ENCODE data around the gene ZC3H12A.
A peak's percentile ranks its signal among the peaks of the same experiment; 100 is the strongest.

The ZC3H12A gene

DNA sequence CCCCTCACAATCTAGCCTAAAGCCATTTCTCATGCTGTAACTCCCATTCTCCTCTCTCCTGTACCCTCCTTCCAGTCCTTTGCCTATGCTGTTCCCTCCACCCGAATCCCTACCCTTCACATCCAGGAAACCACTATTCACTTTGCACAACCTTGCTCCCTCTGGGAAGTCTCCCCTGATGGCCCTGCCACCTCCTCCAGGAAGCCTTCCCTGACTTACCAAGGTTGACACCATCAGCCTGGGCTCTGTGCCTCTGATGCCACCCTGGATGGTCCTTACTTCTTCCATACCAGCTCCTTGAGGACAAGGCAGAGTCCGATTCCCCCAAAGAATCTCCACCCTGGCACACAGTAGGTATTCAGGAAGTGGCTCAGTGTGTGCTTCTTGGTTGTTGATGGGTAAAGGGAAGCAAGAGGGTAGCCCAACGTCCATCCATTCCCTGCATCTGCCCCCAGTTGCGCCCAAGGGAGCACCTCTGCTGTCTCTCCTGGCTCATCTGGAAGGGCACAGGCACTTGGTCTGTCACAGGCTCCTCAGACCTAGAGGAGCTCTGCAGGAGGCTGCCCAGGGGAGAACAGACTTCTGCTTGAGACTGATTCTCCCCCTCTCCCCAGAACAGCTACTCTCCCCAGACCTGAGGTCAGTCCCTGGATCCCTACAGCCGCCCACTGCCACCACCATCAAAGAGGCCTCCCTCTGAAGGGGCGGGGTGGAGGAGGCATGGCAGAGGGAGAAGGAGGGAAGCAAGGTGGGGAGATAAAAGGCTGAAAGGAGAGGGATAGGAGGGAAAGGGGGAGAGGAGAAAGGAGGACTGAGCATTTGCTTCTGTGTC is 36.1 kb upstream of the ZC3H12A start (continued):
- no peak for TF ChIP-seq CTCF (tag by site-specific recombination; IDR thresholded peaks at IDR 0.05)
- TF ChIP-seq, protein P1, sequence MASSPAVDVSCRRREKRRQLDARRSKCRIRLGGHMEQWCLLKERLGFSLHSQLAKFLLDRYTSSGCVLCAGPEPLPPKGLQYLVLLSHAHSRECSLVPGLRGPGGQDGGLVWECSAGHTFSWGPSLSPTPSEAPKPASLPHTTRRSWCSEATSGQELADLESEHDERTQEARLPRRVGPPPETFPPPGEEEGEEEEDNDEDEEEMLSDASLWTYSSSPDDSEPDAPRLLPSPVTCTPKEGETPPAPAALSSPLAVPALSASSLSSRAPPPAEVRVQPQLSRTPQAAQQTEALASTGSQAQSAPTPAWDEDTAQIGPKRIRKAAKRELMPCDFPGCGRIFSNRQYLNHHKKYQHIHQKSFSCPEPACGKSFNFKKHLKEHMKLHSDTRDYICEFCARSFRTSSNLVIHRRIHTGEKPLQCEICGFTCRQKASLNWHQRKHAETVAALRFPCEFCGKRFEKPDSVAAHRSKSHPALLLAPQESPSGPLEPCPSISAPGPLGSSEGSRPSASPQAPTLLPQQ (tag by site-specific recombination; IDR thresholded peaks at IDR 0.05), result no peak
- no peak for TF ChIP-seq WT1 (tag by site-specific recombination; IDR thresholded peaks at IDR 0.05)
- TF ChIP-seq HOXD13 (CRISPR knock-in tag; IDR thresholded peaks at IDR 0.05; ENCODE audit: borderline replicate concordance), result no peak
- TF ChIP-seq ZNF549 (tag by site-specific recombination; IDR thresholded peaks at IDR 0.05), result no peak
- TF ChIP-seq ZFHX2 (tag by site-specific recombination; conservative IDR thresholded peaks at IDR 0.05), result peak; percentile 88
- TF ChIP-seq ZNF302 (tag by site-specific recombination; IDR thresholded peaks at IDR 0.05; ENCODE audit: low read depth), result no peak
- no peak for TF ChIP-seq ZNF747 (tag by site-specific recombination; IDR thresholded peaks at IDR 0.05)
- TF ChIP-seq ZFP37 (tag by site-specific recombination; IDR thresholded peaks at IDR 0.05), result no peak
- TF ChIP-seq PRDM1 (tag by site-specific recombination; IDR thresholded peaks at IDR 0.05), result peak; percentile 69; the same call in 1 of the 2 replicates
- TF ChIP-seq ZFP69B (tag by site-specific recombination; IDR thresholded peaks at IDR 0.05), result no peak
- no peak for TF ChIP-seq ZNF658 (tag by site-specific recombination; IDR thresholded peaks at IDR 0.05)
- TF ChIP-seq GLI2 (tag by site-specific recombination; IDR thresholded peaks at IDR 0.05; ENCODE audit: borderline replicate concordance, low read depth), result no peak
- peak; percentile 82 for TF ChIP-seq EGR2 (tag by site-specific recombination; IDR thresholded peaks at IDR 0.05; ENCODE audit: low read depth)

DNA sequence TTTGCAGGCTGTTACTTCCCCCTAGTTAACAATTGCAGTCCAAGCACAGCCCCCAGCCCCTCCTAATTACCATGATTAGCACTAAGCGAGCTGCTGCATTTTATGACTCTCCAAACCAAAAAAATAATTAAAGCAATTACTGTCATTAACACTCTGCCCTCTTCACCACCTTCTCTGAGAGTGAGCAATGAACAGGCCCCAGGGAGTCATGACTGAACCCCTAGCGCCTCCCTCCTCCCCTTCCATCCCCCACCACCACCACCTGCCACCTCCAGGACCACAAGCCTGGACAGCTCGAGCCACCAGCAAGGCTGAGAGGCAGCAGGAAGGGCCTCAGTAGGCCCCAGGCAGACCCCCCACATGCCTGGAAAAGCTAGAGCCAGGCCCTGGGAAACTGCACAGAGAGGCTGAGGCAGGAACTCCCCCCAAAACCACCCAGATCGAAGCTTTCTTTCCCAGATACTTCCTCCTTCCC is 35.5 kb upstream of the ZC3H12A start:
- POLR2A ChIA-PET, result no interaction called here
- H3K9me3 ChIP-seq (ENCODE audit: control insufficient read depth, insufficient read depth, low read depth, low read length), result no peaks in the 10 kb centered on the region
- TF ChIP-seq MZF1 (tag by site-specific recombination; IDR thresholded peaks at IDR 0.05; ENCODE audit: borderline replicate concordance), result no peak
- TF ChIP-seq FEZF1 (tag by site-specific recombination; IDR thresholded peaks at IDR 0.05), result 0 out of 2 replicates have a peak, but pooled peaks have one; percentile 33
- no peak for TF ChIP-seq ZNF266 (tag by site-specific recombination; IDR thresholded peaks at IDR 0.05; ENCODE audit: low read depth)
- no peak for TF ChIP-seq REPIN1 (tag by site-specific recombination; IDR thresholded peaks at IDR 0.05; ENCODE audit: low read depth)
- TF ChIP-seq, protein P2, sequence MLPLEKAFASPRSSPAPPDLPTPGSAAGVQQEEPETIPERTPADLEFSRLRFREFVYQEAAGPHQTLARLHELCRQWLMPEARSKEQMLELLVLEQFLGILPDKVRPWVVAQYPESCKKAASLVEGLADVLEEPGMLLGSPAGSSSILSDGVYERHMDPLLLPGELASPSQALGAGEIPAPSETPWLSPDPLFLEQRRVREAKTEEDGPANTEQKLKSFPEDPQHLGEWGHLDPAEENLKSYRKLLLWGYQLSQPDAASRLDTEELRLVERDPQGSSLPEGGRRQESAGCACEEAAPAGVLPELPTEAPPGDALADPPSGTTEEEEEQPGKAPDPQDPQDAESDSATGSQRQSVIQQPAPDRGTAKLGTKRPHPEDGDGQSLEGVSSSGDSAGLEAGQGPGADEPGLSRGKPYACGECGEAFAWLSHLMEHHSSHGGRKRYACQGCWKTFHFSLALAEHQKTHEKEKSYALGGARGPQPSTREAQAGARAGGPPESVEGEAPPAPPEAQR (tag by site-specific recombination; IDR thresholded peaks at IDR 0.05), result no peak
- TF ChIP-seq SP7 (tag by site-specific recombination; IDR thresholded peaks at IDR 0.05), result peak; percentile 90
- no peak for TF ChIP-seq KLF1 (tag by site-specific recombination; IDR thresholded peaks at IDR 0.05)
- TF ChIP-seq ZNF211 (tag by site-specific recombination; IDR thresholded peaks at IDR 0.05; ENCODE audit: low read depth), result no peak
- TF ChIP-seq YY2 (tag by site-specific recombination; IDR thresholded peaks at IDR 0.05), result no peak
- TF ChIP-seq ZFP3 (tag by site-specific recombination; IDR thresholded peaks at IDR 0.05; ENCODE audit: low read depth), result no peak
- TF ChIP-seq ZIC2 (tag by site-specific recombination; IDR thresholded peaks at IDR 0.05), result peak; percentile 18; the same call in 1 of the 2 replicates
- peak; percentile 74 for TF ChIP-seq GLIS1 (tag by site-specific recombination; IDR thresholded peaks at IDR 0.05)
- no peak for TF ChIP-seq ZNF747 (tag by site-specific recombination; IDR thresholded peaks at IDR 0.05)
- no peaks in the 10 kb centered on the region for H3K36me3 ChIP-seq (ENCODE audit: control insufficient read depth in 2 of 2, insufficient read depth in 1 of 2, low read length in 2 of 2)
- H3K4me1 ChIP-seq (ENCODE audit: control insufficient read depth, insufficient read depth, low read length), result no peaks in the 10 kb centered on the region
- H3K27ac ChIP-seq (ENCODE audit: extremely low read depth, low read depth, low read length), result no peak overlapping the region
- CTCF ChIA-PET, result interaction anchor here (0.6 to 1.1 kb wide), 3 partner anchors 14 to 327 kb away, joined by 3 to 5 read pairs (median 4); no protein-coding TSS in a partner anchor
- H3K4me3 ChIP-seq (ENCODE audit: low read depth, low read length), result no peak overlapping the region
